ENCODE results near the gene DYRK1B. TPM values are rescaled to one million over a fixed set of nuclear protein-coding genes. Genes with fewer than 3 reads are reported as not detected.

The DYRK1B gene
- total RNA-seq, 2 donors from 2014 or later: 5.4 to 8.7 TPM

DNA sequence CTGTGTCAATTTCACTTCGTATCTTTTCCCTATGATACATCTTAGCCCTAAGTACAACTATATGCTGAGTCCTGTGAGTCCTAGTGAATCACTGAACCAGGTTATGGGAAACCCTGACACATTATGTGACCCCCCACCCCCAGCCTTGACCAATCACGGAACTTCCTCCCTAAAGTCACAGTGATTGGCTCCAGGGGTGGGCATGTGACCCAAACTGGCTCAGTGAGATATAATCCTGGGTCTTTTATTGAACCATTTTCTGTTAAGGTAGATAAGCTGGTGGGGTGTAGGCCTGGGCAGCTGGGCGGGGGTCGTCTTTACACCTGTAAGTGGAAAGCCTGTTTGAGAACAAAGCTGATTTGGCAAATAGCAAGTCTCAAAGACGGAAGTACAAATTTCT lies 32.0 kb upstream of the DYRK1B start:
- no peak for DNase-seq (ENCODE audit: low spot score)
- intact Hi-C loops (cut with DNase I): no loop called here

GRCh38 chr19:39865186-39865585 lies 31.2 kb upstream of the DYRK1B start:
- intact Hi-C loops (cut with DNase I): no loop called here
- no peak for DNase-seq (ENCODE audit: low spot score)

- DNase-seq (ENCODE audit: low spot score): no peak
- intact Hi-C loops (cut with DNase I): no loop called here
Measured at GRCh38 chr19:39864118-39864517, 30.2 kb upstream of the DYRK1B start.

GRCh38 chr19:39858541-39858940 lies 24.6 kb upstream of the DYRK1B start:
- intact Hi-C loops (cut with DNase I): no loop called here
- no peak for DNase-seq (ENCODE audit: low spot score)

DNA sequence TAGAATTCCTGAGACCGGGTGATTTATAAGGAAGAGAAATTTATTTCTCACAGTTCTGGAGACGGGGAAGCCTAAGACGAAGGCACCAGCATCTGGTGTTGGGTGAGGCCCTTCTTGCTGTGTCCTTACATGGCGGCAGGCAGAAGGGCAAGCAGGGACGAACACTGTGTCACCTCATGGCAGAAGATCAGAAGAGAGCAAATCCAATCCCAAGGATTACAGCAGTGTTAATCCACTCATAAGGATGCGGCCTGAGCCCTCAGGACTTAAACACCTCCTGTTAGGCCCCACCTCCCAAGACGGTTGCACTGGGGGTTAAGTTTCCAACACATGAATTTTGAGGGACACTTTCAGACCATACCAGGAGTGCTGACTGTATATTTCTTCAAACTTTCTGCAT lies 18.9 kb upstream of the DYRK1B start:
- intact Hi-C loops (cut with DNase I): no loop called here
- DNase-seq (ENCODE audit: low spot score): no peak

GRCh38 chr19:39850892-39851291 lies 16.9 kb upstream of the DYRK1B start:
- intact Hi-C loops (cut with DNase I): no loop called here
- no peak for DNase-seq (ENCODE audit: low spot score)

DNA sequence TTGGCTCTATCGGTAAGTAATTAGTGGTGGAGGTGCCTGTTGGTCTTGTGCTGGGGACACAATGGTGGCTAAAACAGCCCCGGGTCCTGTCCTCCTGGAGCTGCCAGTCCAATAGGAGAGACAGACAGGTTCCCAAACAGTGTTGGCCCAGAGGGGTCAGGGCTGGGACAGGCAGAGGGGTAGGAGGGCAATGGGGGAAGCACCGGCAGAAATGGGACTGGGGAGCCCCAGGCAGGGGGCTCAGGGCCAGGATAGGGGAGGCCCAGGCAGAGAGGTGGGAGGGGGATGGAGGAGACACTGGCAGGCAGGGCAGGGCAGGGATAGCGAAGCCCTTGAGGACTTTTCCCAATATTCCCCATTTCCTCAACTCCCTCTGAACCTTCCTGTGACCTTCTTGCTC lies 14.4 kb upstream of the DYRK1B start:
- no peak for DNase-seq (ENCODE audit: low spot score)
- intact Hi-C loops (cut with DNase I): loop anchor here in 1 of 2 donors (10.0 kb wide), 1 partner anchor 126 kb away; the partner anchor contains the start of gene PSMC4

DNA sequence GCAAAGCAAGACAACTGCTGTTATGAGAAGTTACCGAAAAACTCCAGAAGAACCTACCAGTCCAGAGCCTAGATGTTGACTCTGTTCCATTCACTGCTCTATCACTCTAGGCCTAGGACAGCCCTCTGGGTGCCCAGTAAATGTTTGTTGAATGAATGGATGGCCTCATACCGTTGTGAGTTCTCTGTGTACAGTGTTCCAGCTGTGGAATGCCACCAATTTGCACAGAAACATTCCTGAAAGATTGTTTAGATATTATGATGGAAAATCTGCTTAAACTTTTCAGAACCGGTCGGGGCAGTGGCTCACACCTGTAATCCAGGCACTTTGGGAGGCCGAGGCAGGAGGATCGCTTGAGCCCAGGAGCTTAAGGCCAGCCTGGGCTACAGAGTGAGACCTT lies 13.6 kb upstream of the DYRK1B start:
- intact Hi-C loops (cut with DNase I): loop anchor here in 1 of 2 donors (10.0 kb wide), 1 partner anchor 127 kb away; the partner anchor contains the start of gene PSMC4
- DNase-seq (ENCODE audit: low spot score): no peak

DNA sequence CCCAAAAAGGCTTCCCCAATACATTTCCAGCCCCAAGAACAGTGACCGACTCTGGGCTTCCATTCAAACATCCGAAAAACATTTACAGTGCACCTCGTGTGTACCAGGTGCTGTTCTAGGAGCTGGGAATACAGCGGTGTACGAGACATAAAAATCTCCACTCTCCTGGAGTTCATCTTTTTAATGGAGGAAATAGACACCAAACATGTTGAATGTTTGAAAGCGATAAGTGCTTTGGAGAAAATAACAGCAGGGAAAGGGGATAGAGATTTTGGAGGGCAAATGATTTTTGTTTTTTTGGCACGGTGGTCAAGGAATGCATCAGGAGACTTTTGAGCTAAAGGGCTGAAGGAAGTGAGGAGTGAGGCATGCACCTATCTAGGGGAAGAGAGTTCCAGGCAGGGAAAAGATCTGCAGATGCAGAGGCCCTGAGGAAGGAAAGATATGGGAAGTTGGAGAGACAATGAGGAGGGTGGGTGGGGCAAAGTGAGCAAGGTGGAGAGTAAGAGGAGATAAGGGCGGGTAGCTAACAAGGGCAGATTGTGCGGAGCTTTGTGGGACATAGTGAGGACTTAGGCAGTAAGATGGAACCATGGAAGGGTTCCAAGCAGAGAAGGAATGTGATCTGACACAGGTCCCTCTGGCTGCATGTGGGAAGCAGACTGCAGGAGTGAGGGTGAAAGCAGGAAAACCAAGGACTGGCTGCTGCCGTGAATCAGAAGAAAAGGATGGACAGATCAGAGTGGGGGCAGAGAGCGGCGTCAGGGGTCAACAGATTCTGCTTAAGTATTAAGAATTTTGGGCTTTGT lies 12.9 kb upstream of the DYRK1B start:
- DNase-seq (ENCODE audit: low spot score): no peak
- intact Hi-C loops (cut with DNase I): loop anchor here in 1 of 2 donors (10.0 kb wide), 1 partner anchor 128 kb away; the partner anchor contains the start of gene PSMC4

- intact Hi-C loops (cut with DNase I): loop anchor here in 1 of 2 donors (10.0 kb wide), 1 partner anchor 129 kb away; the partner anchor contains the start of gene PSMC4
- peak; percentile 99 for DNase-seq (ENCODE audit: low spot score)
Measured at GRCh38 chr19:39845933-39846677, 12.1 kb upstream of the DYRK1B start, which contains the start of gene FBL. TSS of gene FBL (minus strand) at chr19:39846379. CDS start at chr19:39846300, 79 bp downstream.

- intact Hi-C loops (cut with DNase I): loop anchor here in 1 of 2 donors (10.0 kb wide), 1 partner anchor 129 kb away; the partner anchor contains the start of gene PSMC4
- DNase-seq (ENCODE audit: low spot score): no peak
Measured at GRCh38 chr19:39845584-39845932, 11.6 kb upstream of the DYRK1B start.

- no peak for DNase-seq (ENCODE audit: low spot score)
- intact Hi-C loops (cut with DNase I): loop anchor here in 1 of 2 donors (10.0 kb wide), 1 partner anchor 130 kb away; the partner anchor contains the start of gene PSMC4
Measured at GRCh38 chr19:39845172-39845571, 11.2 kb upstream of the DYRK1B start.

- DNase-seq (ENCODE audit: low spot score): no peak
- intact Hi-C loops (cut with DNase I): loop anchor here (5.0 to 10.0 kb wide), 2 partner anchors 52 to 131 kb away; partner anchors contain the start of gene PSMC4 (in 1 of the 2)
Measured at GRCh38 chr19:39843919-39844793, 10.2 kb upstream of the DYRK1B start.

- DNase-seq (ENCODE audit: low spot score): no peak
- intact Hi-C loops (cut with DNase I): loop anchor here (5.0 to 10.0 kb wide), 2 partner anchors 51 to 132 kb away; partner anchors contain the start of gene PSMC4 (in 1 of the 2)
Measured at GRCh38 chr19:39842693-39843435, 8.9 kb upstream of the DYRK1B start.

DNA sequence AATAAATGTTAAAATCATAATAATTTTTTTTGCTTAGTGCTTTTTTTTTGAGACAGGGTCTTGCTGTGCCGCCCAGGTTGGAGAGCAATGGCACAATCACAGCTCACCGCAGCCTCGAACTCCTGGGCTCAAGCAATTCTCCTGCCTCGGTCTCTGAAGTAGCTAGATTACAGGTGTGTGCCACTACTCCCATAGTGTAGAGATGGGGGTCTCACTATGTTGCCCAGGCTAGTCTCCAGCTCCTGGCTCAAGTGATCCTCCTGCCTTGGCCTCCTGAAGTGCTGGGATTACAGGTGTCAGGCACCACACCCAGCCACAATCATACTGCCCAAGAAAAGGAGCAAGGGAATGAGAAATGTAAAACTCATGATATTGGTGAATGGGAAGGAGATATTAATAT lies 7.1 kb upstream of the DYRK1B start:
- no peak for DNase-seq (ENCODE audit: low spot score)
- intact Hi-C loops (cut with DNase I): loop anchor here (5.0 to 10.0 kb wide), 2 partner anchors 49 to 134 kb away; partner anchors contain the start of gene PSMC4 (in 1 of the 2)

GRCh38 chr19:39840492-39840891 lies 6.5 kb upstream of the DYRK1B start:
- no peak for DNase-seq (ENCODE audit: low spot score)
- intact Hi-C loops (cut with DNase I): loop anchor here (5.0 to 10.0 kb wide), 2 partner anchors 48 to 134 kb away; partner anchors contain the start of gene PSMC4 (in 1 of the 2)

- DNase-seq (ENCODE audit: low spot score): no peak
- intact Hi-C loops (cut with DNase I): loop anchor here (5.0 to 10.0 kb wide), 2 partner anchors 48 to 135 kb away; partner anchors contain the start of gene PSMC4 (in 1 of the 2)
Measured at GRCh38 chr19:39839678-39840327, 5.8 kb upstream of the DYRK1B start.
